ENCODE results near the gene VPS52. TPM values are rescaled to one million over a fixed set of nuclear protein-coding genes. Genes with fewer than 3 reads are reported as not detected.

Gene VPS52
- total RNA-seq, 1 experiment from 2014 or later = 47.1 TPM

DNA sequence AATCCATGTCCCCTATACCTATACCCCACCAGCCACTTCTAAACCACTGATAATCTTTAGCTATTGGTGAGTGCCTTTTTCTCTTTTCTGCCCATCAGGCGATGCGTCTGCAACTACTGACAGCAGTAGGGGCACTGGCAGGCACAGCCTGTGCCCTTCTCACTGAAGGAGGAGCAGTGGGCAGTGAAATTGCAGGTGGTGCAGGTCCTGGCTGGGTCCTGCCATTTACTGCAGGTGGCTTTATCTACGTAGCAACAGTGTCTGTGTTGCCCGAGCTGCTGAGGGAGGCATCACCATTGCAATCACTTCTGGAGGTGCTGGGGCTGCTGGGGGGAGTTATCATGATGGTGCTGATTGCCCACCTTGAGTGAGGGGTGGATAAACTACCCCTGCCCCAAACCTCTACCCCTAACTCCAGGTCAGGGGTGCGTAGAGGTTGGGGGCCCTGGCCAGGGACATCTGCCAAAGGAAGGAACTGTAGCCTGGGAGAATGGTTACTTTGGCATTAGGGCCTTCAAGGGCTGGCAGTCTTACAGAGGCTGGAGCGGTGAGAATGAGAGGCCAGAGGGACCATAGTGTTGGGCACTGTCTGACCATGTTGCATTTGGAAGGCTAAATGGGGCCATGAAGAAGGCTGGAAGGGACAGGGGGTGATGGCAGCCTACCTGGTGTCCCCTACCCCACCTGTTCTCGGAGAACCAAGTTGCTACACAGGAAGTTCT lies 68.1 kb downstream of the VPS52 start:
- H3K27ac ChIP-seq (ENCODE audit: insufficient read length, low read depth, low read length) = no peak overlapping the region
- H3K18ac ChIP-seq (ENCODE audit: insufficient read length, low read depth, low read length) = no peak overlapping the region
- H2BK120ac ChIP-seq (ENCODE audit: low read depth, low read length, poor library complexity, severe bottlenecking) = no peak overlapping the region
- H3K9me3 ChIP-seq (ENCODE audit: control insufficient read depth, low read depth, low read length) = no peaks in the 10 kb centered on the region
- peak overlapping the region; percentile 9 for H3K4me2 ChIP-seq (ENCODE audit: insufficient read depth, insufficient read length, low read length)
- H3K79me2 ChIP-seq (ENCODE audit: insufficient read depth, low read length) = peaks cover 4% of the 10 kb centered on the region; the same call in 1 of the 2 replicates
- no peak overlapping the region for H3K23ac ChIP-seq (ENCODE audit: insufficient read length, low read depth, low read length)
- no peak overlapping the region for H3K56ac ChIP-seq (ENCODE audit: insufficient read length, low read depth, low read length)
- H3K79me1 ChIP-seq (ENCODE audit: insufficient read depth, low read depth, low read length, poor library complexity, severe bottlenecking) = no peaks in the 10 kb centered on the region
- H3K23me2 ChIP-seq (ENCODE audit: insufficient read length, low read depth, low read length, poor library complexity, severe bottlenecking) = peaks cover 26% of the 10 kb centered on the region
- H4K5ac ChIP-seq (ENCODE audit: insufficient read length, low read depth, low read length) = no peak overlapping the region
- H4K91ac ChIP-seq (ENCODE audit: insufficient read length, low read depth, low read length) = no peak overlapping the region
- Mint-ChIP-seq H3K9me3 (no peaks in the 10 kb centered on the region; a peak in 1 of 5 replicates), H3K27ac (peak overlapping the region in 1 of 3 experiments; percentile 39; a peak in 3 of 7 replicates), H3K4me3 (peak overlapping the region; percentile 96 to 99), H3K4me1 (peaks cover 44 to 52% of the 10 kb centered on the region in 2 experiments), H3K36me3 (ENCODE audit: insufficient read depth in 1 of 3, low read depth in 3 of 3) (peaks cover 25 to 34% (median 28%) of the 10 kb centered on the region in 3 experiments), H3K27me3 (ENCODE audit: low read depth) (peaks cover 31% of the 10 kb centered on the region)
- no peak overlapping the region for H2BK12ac ChIP-seq (ENCODE audit: insufficient read length, low read depth, low read length)
- WGBS (ENCODE audit: extremely low coverage, insufficient read length, low lambda C conversion rate) = no CpG with 5 or more reads among the region's 7 CpGs
- H3K27me3 ChIP-seq (ENCODE audit: insufficient read depth, low read length) = peaks cover 23% of the 10 kb centered on the region; the same call in 1 of the 2 replicates
- no peak overlapping the region for H3K14ac ChIP-seq (ENCODE audit: insufficient read depth, low read length)
- DNase-seq = no peak
- no peak overlapping the region for H3T11ph ChIP-seq (ENCODE audit: low read length)
- H3K9ac ChIP-seq (ENCODE audit: extremely low read depth, insufficient read length, low read length) = no peak overlapping the region
- peaks cover 15% of the 10 kb centered on the region; the same call in 1 of the 2 replicates for H3K4me1 ChIP-seq (ENCODE audit: insufficient read depth, low read length)
- H4K20me1 ChIP-seq (ENCODE audit: control insufficient read depth, insufficient read depth, insufficient read length) = no peaks in the 10 kb centered on the region
- no peak overlapping the region for H2BK20ac ChIP-seq (ENCODE audit: low read depth, low read length, poor library complexity, severe bottlenecking)
- TF ChIP-seq, protein P1, sequence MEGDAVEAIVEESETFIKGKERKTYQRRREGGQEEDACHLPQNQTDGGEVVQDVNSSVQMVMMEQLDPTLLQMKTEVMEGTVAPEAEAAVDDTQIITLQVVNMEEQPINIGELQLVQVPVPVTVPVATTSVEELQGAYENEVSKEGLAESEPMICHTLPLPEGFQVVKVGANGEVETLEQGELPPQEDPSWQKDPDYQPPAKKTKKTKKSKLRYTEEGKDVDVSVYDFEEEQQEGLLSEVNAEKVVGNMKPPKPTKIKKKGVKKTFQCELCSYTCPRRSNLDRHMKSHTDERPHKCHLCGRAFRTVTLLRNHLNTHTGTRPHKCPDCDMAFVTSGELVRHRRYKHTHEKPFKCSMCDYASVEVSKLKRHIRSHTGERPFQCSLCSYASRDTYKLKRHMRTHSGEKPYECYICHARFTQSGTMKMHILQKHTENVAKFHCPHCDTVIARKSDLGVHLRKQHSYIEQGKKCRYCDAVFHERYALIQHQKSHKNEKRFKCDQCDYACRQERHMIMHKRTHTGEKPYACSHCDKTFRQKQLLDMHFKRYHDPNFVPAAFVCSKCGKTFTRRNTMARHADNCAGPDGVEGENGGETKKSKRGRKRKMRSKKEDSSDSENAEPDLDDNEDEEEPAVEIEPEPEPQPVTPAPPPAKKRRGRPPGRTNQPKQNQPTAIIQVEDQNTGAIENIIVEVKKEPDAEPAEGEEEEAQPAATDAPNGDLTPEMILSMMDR (conservative IDR thresholded peaks at IDR 0.05) = no peak
- no peak overlapping the region for H3K4ac ChIP-seq (ENCODE audit: low read depth, low read length)
- no peak overlapping the region for H2BK5ac ChIP-seq (ENCODE audit: insufficient read length, low read length)
- H2AFZ ChIP-seq (ENCODE audit: low read length) = no peak overlapping the region
- no peak overlapping the region for H2AK5ac ChIP-seq (ENCODE audit: insufficient read length, low read length)
- H2BK15ac ChIP-seq (ENCODE audit: low read depth, low read length) = no peak overlapping the region
- H4K8ac ChIP-seq (replicated peaks; ENCODE audit: insufficient read length, low read depth, low read length) = no peak overlapping the region
